HepG2 (cell line): Measurements from ENCODE around the gene ATG2A. TPM values are rescaled to one million over a fixed set of nuclear protein-coding genes. Genes with fewer than 3 reads are reported as not detected.

ENCODE experiments used
- ELF1 ChIP-seq: sonication (generic); formaldehyde crosslinking; IDR thresholded peaks from 2 replicates; pipeline ENCODE4 v1.4.0; 2020; ENCODE audit warnings: missing genetic modification reagents
- KMT2B ChIP-seq: IDR thresholded peaks from 2 replicates; pipeline ENCODE4 v1.6.1; 2016; ENCODE audit warnings: missing genetic modification reagents, missing compliant biosample characterization
- MBD4 ChIP-seq: IDR thresholded peaks from 2 replicates; pipeline ENCODE4 v1.6.1; 2012; ENCODE audit warnings: low read length, inconsistent platforms, borderline replicate concordance
- NFKB2 ChIP-seq: sonication (generic); formaldehyde crosslinking; IDR thresholded peaks from 2 replicates; pipeline ENCODE4 v1.4.0; 2020; ENCODE audit warnings: missing genetic modification reagents, borderline replicate concordance
- PHF5A ChIP-seq: IDR thresholded peaks from one replicate; pipeline ENCODE4 v1.6.1; 2018; ENCODE audit warnings: low read depth, missing genetic modification reagents; ENCODE audit not compliant: unreplicated experiment
- PLRG1 ChIP-seq: fragments of 450-650 bp; conservative IDR thresholded peaks from 2 replicates; pipeline ENCODE4 v1.6.1; 2016
- SMYD3 ChIP-seq: sonication (generic); formaldehyde crosslinking; IDR thresholded peaks from 2 replicates; pipeline ENCODE4 v1.8.1; 2023; ENCODE audit warnings: mild to moderate bottlenecking, missing genetic modification reagents
- ZNF589 ChIP-seq: sonication (generic); formaldehyde crosslinking; conservative IDR thresholded peaks from 2 replicates; pipeline ENCODE4 v1.8.0; 2022; ENCODE audit warnings: mild to moderate bottlenecking, moderate library complexity, missing genetic modification reagents
- ZNF616 ChIP-seq: sonication (generic); formaldehyde crosslinking; IDR thresholded peaks from 2 replicates; pipeline ENCODE4 v1.5.0; 2020; ENCODE audit warnings: low read depth, mild to moderate bottlenecking, missing genetic modification reagents
- ZSCAN22 ChIP-seq: sonication (generic); formaldehyde crosslinking; IDR thresholded peaks from 2 replicates; pipeline ENCODE4 v1.4.0; 2020; ENCODE audit warnings: mild to moderate bottlenecking, missing genetic modification reagents
- polyA plus RNA-seq, 8 experiments: library from polyadenylated mRNA; depleted of rRNA in 3 of 8; stranded (reverse) in 7 of 8; unstranded in 1 of 8; fragments of >200 nt; fragmentation: Illumina TruSeq in 4 of 8; extraction: Trizol in 4 of 8; gene quantifications; 2 replicates each; pipeline versions ENCODE4 v1.2.1 to v1.2.3, GENCODE V29; 2011 to 2016; ENCODE audit warnings: low read depth in 4 of 8, missing spikeins in 1 of 8, mixed read lengths in 1 of 8; ENCODE audit not compliant: insufficient read depth in 1 of 8
- total RNA-seq, 5 experiments: library from RNA; depleted of rRNA; stranded (reverse); fragments of >200 nt; fragmentation: Illumina TruSeq; extraction: Trizol; gene quantifications; 2 replicates each; pipeline ENCODE4 v1.2.3, GENCODE V29; 2016; ENCODE audit warnings: low read depth in 1 of 5
- TF ChIP-seq, protein P1 (sequence below): sonication (generic); formaldehyde crosslinking; IDR thresholded peaks from 2 replicates; pipeline ENCODE4 v1.4.0; 2020; ENCODE audit warnings: mild to moderate bottlenecking, missing genetic modification reagents, borderline replicate concordance
- TF ChIP-seq, protein P2 (sequence below): sonication (generic); formaldehyde crosslinking; IDR thresholded peaks from 2 replicates; pipeline ENCODE4 v1.8.1; 2023; ENCODE audit warnings: mild to moderate bottlenecking, moderate library complexity, missing genetic modification reagents
- TF ChIP-seq, protein P3 (sequence below): sonication (generic); formaldehyde crosslinking; IDR thresholded peaks from 2 replicates; pipeline ENCODE4 v1.4.0; 2020; ENCODE audit warnings: missing genetic modification reagents, borderline replicate concordance
- TF ChIP-seq, protein P4 (sequence below): sonication (generic); formaldehyde crosslinking; IDR thresholded peaks from 2 replicates; pipeline ENCODE4 v1.5.1; 2020; ENCODE audit warnings: mild to moderate bottlenecking, missing genetic modification reagents, moderate library complexity
- TF ChIP-seq, protein P5 (sequence below): sonication (generic); formaldehyde crosslinking; IDR thresholded peaks from 2 replicates; pipeline ENCODE4 v1.5.0; 2020; ENCODE audit warnings: mild to moderate bottlenecking, missing genetic modification reagents, moderate library complexity

Gene ATG2A
- total and polyA plus RNA-seq, 2 of the 13 experiments (the other 11 are each of a cell fraction or from before 2014, with no cell fraction given), result 6.7 to 8.0 TPM

DNA sequence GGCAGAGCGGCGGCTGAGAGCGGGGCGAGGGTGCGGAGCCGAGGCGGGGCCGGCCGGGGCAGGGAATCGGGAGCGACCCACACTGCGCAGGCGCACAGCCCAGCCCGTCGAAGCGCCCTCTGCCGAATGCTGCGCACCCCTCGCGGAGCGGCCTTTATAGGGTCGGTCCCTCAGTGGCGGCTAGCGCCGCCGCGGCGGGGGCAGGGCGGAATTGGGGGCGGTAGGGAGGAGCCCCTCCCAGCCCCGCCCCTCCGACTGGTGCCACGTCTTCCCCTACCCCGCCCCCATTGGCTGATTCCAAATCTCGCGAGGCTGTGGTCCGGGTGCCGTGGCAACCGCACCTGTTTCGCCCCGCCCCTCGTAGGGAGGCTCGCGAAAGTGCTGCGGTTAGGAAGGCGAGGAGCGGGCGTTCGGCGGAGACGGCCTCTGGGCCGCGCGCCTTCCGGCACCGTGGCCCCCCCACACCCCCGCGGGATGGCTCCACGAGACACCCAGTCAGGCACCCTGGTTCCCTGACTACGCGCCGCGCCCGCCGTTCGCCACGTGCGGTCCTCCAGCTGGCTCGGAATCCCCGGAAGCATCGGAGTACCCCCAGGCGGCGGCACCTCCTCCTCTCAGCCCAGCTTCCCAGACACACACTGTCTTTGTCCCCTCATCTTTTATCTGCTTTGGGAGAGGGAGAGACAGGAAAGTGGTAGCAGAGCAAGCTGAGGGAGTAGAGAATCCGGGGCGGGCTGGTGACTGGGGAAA is 38.3 kb downstream of the ATG2A start, which contains the start of gene EHD1 (continued):
- TF ChIP-seq, protein P1, sequence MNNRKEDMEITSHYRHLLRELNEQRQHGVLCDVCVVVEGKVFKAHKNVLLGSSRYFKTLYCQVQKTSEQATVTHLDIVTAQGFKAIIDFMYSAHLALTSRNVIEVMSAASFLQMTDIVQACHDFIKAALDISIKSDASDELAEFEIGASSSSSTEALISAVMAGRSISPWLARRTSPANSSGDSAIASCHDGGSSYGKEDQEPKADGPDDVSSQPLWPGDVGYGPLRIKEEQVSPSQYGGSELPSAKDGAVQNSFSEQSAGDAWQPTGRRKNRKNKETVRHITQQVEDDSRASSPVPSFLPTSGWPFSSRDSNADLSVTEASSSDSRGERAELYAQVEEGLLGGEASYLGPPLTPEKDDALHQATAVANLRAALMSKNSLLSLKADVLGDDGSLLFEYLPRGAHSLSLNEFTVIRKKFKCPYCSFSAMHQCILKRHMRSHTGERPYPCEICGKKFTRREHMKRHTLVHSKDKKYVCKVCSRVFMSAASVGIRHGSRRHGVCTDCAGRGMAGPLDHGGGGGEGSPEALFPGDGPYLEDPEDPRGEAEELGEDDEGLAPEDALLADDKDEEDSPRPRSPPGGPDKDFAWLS (CRISPR knock-in tag), result peak; percentile 68; the same call in 1 of the 2 replicates
- no peak for TF ChIP-seq MBD4
- TF ChIP-seq, protein P2, sequence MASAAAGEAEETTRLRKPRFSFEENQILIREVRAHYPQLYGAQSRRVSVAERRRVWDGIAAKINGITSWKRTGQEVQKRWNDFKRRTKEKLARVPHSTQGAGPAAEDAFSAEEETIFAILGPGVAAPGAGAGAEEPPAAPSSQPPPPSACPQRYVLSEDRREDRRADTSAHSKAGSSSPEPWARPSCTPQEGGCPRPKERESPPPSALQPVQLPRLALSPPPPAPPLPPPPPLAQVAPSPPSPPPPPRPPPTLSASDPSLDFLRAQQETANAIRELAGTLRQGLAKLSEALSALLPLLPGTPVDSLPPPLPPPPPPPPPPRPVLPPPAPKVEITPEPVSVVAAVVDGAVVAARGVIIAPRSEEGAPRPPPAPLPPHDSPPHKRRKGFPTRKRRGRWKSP (CRISPR knock-in tag), result peak; percentile 82
- no peak; the same call in 1 of the 2 replicates for TF ChIP-seq SMYD3 (CRISPR knock-in tag)
- peak; percentile 46 for TF ChIP-seq ZNF589 (CRISPR knock-in tag)
- TF ChIP-seq ZSCAN22 (CRISPR knock-in tag), result no peak; the same call in 1 of the 2 replicates
- 0 out of 2 replicates have a peak, but pooled peaks have one; percentile 29 for TF ChIP-seq KMT2B (CRISPR knock-in tag)
- TF ChIP-seq, protein P3, sequence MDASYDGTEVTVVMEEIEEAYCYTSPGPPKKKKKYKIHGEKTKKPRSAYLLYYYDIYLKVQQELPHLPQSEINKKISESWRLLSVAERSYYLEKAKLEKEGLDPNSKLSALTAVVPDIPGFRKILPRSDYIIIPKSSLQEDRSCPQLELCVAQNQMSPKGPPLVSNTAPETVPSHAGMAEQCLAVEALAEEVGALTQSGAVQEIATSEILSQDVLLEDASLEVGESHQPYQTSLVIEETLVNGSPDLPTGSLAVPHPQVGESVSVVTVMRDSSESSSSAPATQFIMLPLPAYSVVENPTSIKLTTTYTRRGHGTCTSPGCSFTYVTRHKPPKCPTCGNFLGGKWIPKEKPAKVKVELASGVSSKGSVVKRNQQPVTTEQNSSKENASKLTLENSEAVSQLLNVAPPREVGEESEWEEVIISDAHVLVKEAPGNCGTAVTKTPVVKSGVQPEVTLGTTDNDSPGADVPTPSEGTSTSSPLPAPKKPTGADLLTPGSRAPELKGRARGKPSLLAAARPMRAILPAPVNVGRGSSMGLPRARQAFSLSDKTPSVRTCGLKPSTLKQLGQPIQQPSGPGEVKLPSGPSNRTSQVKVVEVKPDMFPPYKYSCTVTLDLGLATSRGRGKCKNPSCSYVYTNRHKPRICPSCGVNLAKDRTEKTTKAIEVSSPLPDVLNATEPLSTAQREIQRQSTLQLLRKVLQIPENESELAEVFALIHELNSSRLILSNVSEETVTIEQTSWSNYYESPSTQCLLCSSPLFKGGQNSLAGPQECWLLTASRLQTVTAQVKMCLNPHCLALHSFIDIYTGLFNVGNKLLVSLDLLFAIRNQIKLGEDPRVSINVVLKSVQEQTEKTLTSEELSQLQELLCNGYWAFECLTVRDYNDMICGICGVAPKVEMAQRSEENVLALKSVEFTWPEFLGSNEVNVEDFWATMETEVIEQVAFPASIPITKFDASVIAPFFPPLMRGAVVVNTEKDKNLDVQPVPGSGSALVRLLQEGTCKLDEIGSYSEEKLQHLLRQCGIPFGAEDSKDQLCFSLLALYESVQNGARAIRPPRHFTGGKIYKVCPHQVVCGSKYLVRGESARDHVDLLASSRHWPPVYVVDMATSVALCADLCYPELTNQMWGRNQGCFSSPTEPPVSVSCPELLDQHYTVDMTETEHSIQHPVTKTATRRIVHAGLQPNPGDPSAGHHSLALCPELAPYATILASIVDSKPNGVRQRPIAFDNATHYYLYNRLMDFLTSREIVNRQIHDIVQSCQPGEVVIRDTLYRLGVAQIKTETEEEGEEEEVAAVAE (CRISPR knock-in tag), result peak; percentile 89; the same call in 1 of the 2 replicates
- peak; percentile 75 for TF ChIP-seq PHF5A (CRISPR knock-in tag)
- TF ChIP-seq PLRG1, result no peak
- TF ChIP-seq, protein P4, sequence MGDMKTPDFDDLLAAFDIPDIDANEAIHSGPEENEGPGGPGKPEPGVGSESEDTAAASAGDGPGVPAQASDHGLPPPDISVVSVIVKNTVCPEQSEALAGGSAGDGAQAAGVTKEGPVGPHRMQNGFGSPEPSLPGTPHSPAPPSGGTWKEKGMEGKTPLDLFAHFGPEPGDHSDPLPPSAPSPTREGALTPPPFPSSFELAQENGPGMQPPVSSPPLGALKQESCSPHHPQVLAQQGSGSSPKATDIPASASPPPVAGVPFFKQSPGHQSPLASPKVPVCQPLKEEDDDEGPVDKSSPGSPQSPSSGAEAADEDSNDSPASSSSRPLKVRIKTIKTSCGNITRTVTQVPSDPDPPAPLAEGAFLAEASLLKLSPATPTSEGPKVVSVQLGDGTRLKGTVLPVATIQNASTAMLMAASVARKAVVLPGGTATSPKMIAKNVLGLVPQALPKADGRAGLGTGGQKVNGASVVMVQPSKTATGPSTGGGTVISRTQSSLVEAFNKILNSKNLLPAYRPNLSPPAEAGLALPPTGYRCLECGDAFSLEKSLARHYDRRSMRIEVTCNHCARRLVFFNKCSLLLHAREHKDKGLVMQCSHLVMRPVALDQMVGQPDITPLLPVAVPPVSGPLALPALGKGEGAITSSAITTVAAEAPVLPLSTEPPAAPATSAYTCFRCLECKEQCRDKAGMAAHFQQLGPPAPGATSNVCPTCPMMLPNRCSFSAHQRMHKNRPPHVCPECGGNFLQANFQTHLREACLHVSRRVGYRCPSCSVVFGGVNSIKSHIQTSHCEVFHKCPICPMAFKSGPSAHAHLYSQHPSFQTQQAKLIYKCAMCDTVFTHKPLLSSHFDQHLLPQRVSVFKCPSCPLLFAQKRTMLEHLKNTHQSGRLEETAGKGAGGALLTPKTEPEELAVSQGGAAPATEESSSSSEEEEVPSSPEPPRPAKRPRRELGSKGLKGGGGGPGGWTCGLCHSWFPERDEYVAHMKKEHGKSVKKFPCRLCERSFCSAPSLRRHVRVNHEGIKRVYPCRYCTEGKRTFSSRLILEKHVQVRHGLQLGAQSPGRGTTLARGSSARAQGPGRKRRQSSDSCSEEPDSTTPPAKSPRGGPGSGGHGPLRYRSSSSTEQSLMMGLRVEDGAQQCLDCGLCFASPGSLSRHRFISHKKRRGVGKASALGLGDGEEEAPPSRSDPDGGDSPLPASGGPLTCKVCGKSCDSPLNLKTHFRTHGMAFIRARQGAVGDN (CRISPR knock-in tag), result peak; percentile 79
- no peak for TF ChIP-seq ZNF616
- TF ChIP-seq NFKB2 (CRISPR knock-in tag), result peak; percentile 61; the same call in 1 of the 2 replicates
- peak; percentile 71 for TF ChIP-seq ELF1 (CRISPR knock-in tag)
- TF ChIP-seq, protein P5, sequence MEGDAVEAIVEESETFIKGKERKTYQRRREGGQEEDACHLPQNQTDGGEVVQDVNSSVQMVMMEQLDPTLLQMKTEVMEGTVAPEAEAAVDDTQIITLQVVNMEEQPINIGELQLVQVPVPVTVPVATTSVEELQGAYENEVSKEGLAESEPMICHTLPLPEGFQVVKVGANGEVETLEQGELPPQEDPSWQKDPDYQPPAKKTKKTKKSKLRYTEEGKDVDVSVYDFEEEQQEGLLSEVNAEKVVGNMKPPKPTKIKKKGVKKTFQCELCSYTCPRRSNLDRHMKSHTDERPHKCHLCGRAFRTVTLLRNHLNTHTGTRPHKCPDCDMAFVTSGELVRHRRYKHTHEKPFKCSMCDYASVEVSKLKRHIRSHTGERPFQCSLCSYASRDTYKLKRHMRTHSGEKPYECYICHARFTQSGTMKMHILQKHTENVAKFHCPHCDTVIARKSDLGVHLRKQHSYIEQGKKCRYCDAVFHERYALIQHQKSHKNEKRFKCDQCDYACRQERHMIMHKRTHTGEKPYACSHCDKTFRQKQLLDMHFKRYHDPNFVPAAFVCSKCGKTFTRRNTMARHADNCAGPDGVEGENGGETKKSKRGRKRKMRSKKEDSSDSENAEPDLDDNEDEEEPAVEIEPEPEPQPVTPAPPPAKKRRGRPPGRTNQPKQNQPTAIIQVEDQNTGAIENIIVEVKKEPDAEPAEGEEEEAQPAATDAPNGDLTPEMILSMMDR (CRISPR knock-in tag), result peak; percentile 89
